Measurements from ENCODE around the gene KIF1A.

KIF1A gene

GRCh38 chr2:240819858-240820606, at the start of gene KIF1A:
KIF1A (minus strand) TSS chr2:240820219; CDS start chr2:240797752, 22,467 bp downstream.
- DNase-seq = no peak

DNA sequence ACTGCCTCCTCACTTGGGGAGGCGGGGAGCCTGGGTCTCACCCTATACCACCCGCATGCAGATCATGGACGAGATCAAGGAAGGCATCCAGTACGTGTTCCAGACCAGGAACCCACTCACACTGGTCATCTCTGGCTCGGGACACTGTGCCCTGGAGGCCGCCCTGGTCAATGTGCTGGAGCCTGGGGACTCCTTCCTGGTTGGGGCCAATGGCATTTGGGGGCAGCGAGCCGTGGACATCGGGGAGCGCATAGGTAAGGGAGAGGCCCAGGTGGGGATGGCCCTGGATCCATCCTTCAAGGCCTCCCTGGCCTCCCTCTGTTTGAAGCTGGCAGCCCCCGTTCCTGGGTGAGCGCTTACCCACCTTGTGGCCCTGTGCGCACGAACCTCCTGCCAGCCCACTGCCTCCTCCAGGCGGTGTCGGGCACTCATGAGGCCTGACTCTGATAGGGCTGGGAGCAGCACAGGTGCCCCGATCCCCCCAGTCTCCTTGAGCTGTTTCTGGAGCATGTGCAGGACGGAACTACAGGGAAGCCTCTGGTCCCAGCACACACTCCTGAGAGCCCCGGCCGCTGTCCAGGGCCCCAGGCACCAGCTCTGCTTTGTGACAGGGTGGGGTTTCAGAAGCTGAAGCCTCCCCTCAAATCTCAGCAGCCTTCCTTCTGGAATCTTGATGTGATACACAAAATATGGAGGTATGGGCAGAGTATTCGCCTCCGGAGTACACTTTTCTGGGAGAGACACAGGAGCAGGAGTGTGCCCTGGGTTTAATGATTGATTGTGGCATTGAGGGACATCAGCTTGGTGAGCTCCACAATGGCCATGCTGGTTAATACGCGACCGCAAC, 49.3 kb upstream of the KIF1A start:
- no peak for DNase-seq

- no peak for DNase-seq
These were observed 48.5 kb upstream of the KIF1A start, which contains the start of gene AGXT for GRCh38 chr2:240868286-240869108. AGXT (plus strand) TSS chr2:240868824; CDS start chr2:240868866, 42 bp downstream.

DNA sequence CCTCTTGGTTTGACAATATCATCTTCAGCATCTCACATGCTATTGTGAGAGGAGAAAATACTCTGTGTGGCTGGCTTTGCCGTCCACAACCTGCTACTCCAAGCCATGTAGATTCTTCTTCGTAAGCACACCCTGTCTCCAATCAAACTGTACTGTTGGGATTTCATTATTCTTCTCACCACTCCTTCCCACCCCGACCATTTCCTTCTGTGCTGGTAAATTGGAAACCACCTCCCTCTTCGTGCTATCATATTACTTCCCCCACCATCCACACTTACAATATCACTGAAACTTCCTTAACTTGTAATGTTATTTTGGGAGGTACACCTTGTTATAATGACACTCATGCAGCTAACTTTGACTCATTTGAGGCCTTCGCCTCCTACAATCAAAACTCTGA, 45.4 kb upstream of the KIF1A start:
- no peak for DNase-seq

DNA sequence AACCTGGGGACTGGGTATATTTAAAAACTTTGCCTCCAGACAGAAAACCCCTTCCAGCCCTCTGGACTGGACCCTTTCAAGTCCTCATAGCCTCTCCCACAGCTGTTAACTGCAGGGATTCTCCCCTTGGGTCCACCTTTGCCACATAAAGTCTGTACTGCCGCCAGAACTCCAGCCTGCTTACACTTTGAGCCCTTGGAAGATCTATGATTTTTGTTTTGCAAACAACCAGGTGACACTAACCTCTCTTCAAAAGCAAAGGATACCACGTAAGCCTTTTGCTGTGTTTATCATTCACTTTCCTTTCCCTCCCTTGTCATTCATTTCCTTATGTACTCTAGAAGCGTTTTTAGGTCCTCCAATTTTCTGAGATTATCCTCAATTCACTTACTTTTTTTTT, 44.5 kb upstream of the KIF1A start:
- DNase-seq = no peak

GRCh38 chr2:240861547-240861946, 41.5 kb upstream of the KIF1A start:
- DNase-seq = no peak

- DNase-seq = no peak
These were observed 38.9 kb upstream of the KIF1A start for GRCh38 chr2:240858871-240859270.

DNA sequence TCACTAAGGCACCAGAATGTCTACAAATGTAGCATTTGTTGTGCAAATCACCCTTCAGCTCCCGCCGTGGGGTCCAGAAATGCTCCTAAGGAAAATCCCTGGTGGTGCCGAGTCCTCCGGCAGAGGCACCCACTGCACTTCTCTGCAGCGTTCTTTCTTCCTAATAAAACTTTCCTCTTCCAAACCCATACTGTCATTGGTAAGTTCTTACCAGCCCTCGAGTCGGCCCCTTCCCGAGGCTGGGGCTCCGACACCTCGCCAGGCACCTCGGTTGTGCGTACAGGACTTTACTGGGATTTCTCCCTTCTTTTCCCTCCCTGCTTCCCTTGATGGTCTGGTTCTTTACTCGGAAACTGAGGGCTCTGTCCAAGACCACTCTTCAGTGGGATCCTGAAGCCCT, 38.3 kb upstream of the KIF1A start:
- no peak for DNase-seq

- DNase-seq = no peak
These were observed 37.3 kb upstream of the KIF1A start for GRCh38 chr2:240857039-240858008.

- no peak for DNase-seq
These were observed 36.3 kb upstream of the KIF1A start for GRCh38 chr2:240856151-240856980.

DNA sequence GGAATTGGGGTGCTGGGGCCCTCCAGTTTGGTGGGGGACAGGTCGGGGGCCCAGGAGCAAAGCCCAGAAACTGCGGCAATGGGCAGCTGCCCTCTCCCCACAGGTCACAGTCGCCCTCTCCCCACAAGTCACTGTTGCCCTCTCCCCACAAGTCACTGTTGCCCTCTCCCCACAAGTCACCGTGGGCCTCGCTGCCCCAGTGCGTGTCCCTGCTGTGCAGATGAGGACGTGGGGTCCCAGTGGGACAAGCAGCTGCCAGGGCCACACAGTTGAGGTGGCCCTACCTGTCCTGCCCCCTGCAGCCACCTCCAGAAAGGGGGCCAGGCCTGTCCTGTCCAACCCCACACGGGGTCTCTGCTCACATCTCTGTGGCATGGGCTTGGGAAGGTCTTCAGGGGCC, 35.7 kb upstream of the KIF1A start:
- DNase-seq = no peak

DNA sequence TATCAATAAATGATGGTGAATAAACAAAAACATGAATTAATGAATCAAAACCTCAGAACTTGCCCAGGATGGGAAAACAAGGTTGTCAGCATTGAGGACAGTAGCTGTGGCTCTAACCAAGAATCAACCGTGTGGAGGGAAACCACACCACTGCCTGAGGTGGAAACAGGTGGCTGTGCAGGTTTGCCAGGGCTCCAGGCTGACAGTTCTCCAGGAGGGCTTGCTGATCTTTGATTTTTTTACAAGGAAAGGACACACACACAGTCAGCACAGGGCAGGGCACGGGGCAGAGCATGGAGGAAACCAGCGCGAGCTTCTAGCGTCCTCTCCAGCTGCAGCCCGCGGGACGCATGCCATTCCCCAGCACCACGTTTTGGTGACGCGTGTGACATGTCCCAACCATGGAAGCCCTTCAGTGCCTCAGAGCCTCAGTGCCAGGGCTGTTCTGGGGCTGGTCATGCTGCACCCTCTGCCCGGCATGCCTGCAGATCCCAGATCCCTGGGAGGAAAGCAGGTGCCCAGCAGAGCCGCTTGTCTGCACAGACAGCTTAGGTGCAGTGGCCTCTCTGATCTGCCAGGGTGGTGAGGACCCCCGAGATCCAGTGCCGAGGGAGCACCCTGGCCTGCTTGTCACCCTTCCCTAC, 32.8 kb upstream of the KIF1A start:
- DNase-seq = no peak

GRCh38 chr2:240851078-240851991, 31.3 kb upstream of the KIF1A start:
- peak; percentile 94 for DNase-seq

GRCh38 chr2:240850756-240851077, 30.7 kb upstream of the KIF1A start:
- no peak for DNase-seq

DNA sequence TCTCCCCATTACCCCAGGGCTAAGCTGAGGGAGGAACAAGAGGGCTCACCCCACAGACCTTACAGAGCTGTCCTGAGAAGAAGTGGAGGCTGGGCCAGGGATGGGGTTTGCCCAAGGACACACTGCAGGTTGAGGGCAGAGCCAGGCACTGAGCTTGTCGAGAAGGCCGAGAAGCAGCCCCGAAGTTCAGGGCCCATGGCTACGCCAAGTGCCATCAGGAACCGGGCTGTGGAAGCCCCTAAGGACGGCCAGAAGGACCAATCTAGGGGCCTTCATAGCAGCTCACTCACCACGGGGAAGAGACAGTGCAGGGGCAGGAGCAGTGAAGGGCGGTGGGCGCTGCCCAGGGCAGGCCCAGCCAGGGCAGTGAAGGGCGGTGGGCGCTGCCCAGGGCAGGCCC, 30.0 kb upstream of the KIF1A start:
- DNase-seq = no peak

DNA sequence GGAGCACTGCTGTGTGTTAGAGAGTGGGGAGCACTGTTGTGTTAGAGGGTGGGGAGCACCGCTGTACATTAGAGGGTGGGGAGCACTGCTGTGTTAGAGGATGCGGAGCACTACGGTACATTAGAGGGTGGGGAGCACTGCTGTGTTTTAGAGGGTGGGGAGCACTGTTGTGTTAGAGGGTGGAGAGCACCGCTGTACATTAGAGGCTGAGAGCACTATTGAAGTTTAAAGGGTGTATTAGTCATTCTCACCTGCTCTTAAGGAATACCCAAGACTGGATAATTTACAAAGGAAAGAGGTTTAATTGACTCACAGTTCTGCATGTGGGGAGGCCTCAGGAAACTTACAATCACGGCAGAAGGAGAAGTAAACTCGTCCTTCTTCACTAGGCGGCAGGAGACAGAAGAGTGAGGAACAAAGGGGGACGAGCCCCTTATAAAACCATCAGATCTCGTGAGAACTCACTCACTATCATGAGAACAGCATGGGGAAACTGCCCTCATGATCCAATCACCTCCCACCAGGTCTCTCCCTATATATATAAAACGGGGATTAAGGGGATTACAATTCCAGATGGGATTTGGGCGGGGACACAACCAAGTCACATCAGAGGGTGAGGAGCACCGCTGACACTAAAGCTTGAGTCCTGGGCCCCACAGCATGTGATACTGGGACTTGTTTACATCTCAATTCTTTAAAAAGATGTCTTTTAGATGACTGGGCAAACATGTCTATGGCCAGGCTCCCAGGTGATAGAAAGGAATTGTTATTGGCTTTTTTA, 29.1 kb upstream of the KIF1A start:
- no peak for DNase-seq

- DNase-seq = no peak
These were observed 27.8 kb upstream of the KIF1A start for GRCh38 chr2:240847817-240848216.

DNA sequence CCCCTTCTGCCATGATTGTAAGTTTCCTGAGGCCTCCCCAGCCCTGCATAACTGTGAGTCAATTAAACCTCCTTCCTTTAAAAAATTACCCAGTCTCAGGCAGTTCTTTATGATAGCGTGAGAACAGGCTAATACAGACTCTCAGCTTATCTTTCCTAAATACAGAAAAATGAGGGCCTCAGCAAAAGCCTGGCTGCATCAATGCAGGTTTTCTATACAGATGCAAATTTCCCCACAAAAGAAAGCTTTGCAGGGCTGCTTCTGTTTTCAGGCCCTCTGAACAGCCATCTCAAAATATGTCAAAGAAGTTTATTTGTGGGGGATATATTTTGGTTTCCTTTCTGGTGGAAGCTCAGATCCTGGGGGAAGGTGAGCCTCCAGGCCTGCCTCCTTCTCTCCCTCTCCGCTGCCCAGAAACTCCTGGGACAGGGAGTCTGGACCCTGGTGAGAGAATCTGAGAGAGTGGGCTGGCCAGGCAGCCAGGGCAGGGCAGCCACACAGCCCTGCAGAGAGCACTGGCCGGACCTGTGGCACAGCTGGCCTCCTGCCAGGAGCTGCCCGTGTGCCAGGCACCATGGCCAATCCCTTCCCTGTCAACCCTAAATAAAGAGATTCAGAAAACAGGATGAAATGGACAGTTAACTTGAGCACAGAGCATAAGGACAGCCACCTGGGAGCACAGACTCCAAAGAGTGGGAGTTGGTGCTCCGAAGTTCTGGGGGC, 27.0 kb upstream of the KIF1A start:
- DNase-seq = no peak

All from activated CD8-positive, alpha-beta memory T cell treated with anti-CD3 and anti-CD28 coated beads for 24 hours (primary cell).